ENCODE data around the gene RAB40B.

RAB40B gene

GRCh38 chr17:82640036-82640435, 58.5 kb downstream of the RAB40B start:
- H3K4me3 ChIP-seq (ENCODE audit: low read depth, low read length) = no peak overlapping the region
- in situ Hi-C loops (cut with HindIII; ENCODE audit: low sequenced_read_pairs) = no loop called here
- no peak for TF ChIP-seq CTCF (IDR thresholded peaks at IDR 0.05; ENCODE audit: low read depth, low read length)
- DNase-seq (ENCODE audit: low read depth, low spot score) = no peak

GRCh38 chr17:82639628-82640027, 58.9 kb downstream of the RAB40B start:
- H3K4me3 ChIP-seq (ENCODE audit: low read depth, low read length) = no peak overlapping the region
- in situ Hi-C loops (cut with HindIII; ENCODE audit: low sequenced_read_pairs) = no loop called here

GRCh38 chr17:82638183-82638773, 60.2 kb downstream of the RAB40B start:
- no peak overlapping the region for H3K4me3 ChIP-seq (ENCODE audit: low read depth, low read length)
- no peak for DNase-seq (ENCODE audit: low read depth, low spot score)
- in situ Hi-C loops (cut with HindIII; ENCODE audit: low sequenced_read_pairs) = no loop called here
- no peak for TF ChIP-seq CTCF (IDR thresholded peaks at IDR 0.05; ENCODE audit: low read depth, low read length)

More at GRCh38 chr17:82639628-82640027, 58.9 kb downstream of the RAB40B start:
- DNase-seq (ENCODE audit: low read depth, low spot score) = no peak
- no peak for TF ChIP-seq CTCF (IDR thresholded peaks at IDR 0.05; ENCODE audit: low read depth, low read length)

- DNase-seq (ENCODE audit: low read depth, low spot score) = no peak
- in situ Hi-C loops (cut with HindIII; ENCODE audit: low sequenced_read_pairs) = no loop called here
- H3K4me3 ChIP-seq (ENCODE audit: low read depth, low read length) = no peak overlapping the region
- TF ChIP-seq CTCF (IDR thresholded peaks at IDR 0.05; ENCODE audit: low read depth, low read length) = no peak
Measured at GRCh38 chr17:82636626-82637598, 61.6 kb downstream of the RAB40B start.

GRCh38 chr17:82633343-82633742, 65.2 kb downstream of the RAB40B start:
- no peak for TF ChIP-seq CTCF (IDR thresholded peaks at IDR 0.05; ENCODE audit: low read depth, low read length)
- no peak overlapping the region for H3K4me3 ChIP-seq (ENCODE audit: low read depth, low read length)
- in situ Hi-C loops (cut with HindIII; ENCODE audit: low sequenced_read_pairs) = no loop called here
- DNase-seq (ENCODE audit: low read depth, low spot score) = no peak

GRCh38 chr17:82632451-82632850, 66.0 kb downstream of the RAB40B start:
- no peak for DNase-seq (ENCODE audit: low read depth, low spot score)
- in situ Hi-C loops (cut with HindIII; ENCODE audit: low sequenced_read_pairs) = no loop called here
- no peak for TF ChIP-seq CTCF (IDR thresholded peaks at IDR 0.05; ENCODE audit: low read depth, low read length)
- no peak overlapping the region for H3K4me3 ChIP-seq (ENCODE audit: low read depth, low read length)

Data from astrocyte of the spinal cord (primary cell).